ENCODE data around the gene CTNNA3.
"Not testable (repeated sequence)": the region's sequence is repeated elsewhere in the genome, so short reads cannot be mapped to it uniquely, and the experiment has no call there.

CTNNA3 gene

GRCh38 chr10:66366163-66366562, 1329.8 kb downstream of the CTNNA3 start:
- no peaks in the 10 kb centered on the region for H3K27me3 ChIP-seq
- no peaks in the 10 kb centered on the region for H3K4me1 ChIP-seq (ENCODE audit: control insufficient read depth in 1 of 2, insufficient read depth in 1 of 2, low read depth in 1 of 2, low read length in 1 of 2)
- no peak overlapping the region for H3K27ac ChIP-seq
- H3K4me3 ChIP-seq (ENCODE audit: low read depth in 1 of 2, low read length in 1 of 2), result no peak overlapping the region
- no peaks in the 10 kb centered on the region for H3K36me3 ChIP-seq
- no peak for TF ChIP-seq CTCF (IDR thresholded peaks at IDR 0.05)
- H3K9me3 ChIP-seq, result no peaks in the 10 kb centered on the region

GRCh38 chr10:66365686-66366085, 1330.3 kb downstream of the CTNNA3 start:
- H3K9me3 ChIP-seq, result no peaks in the 10 kb centered on the region
- H3K4me3 ChIP-seq (ENCODE audit: low read depth in 1 of 2, low read length in 1 of 2), result no peak overlapping the region
- no peaks in the 10 kb centered on the region for H3K36me3 ChIP-seq
- H3K27ac ChIP-seq, result no peak overlapping the region
- H3K27me3 ChIP-seq, result no peaks in the 10 kb centered on the region
- no peaks in the 10 kb centered on the region for H3K4me1 ChIP-seq (ENCODE audit: control insufficient read depth in 1 of 2, insufficient read depth in 1 of 2, low read depth in 1 of 2, low read length in 1 of 2)
- no peak for TF ChIP-seq CTCF (IDR thresholded peaks at IDR 0.05)

GRCh38 chr10:66362522-66362921, 1333.5 kb downstream of the CTNNA3 start:
- Histone ChIP-seq H3K27ac (no peak overlapping the region), H3K36me3 (no peaks in the 10 kb centered on the region), H3K4me1 (ENCODE audit: control insufficient read depth in 1 of 2, insufficient read depth in 1 of 2, low read depth in 1 of 2, low read length in 1 of 2) (no peaks in the 10 kb centered on the region), H3K4me3 (ENCODE audit: low read depth in 1 of 2, low read length in 1 of 2) (no peak overlapping the region), H3K9me3 (no peaks in the 10 kb centered on the region), H3K27me3 (no peaks in the 10 kb centered on the region)
- no peak for TF ChIP-seq CTCF (IDR thresholded peaks at IDR 0.05)

- H3K9me3 ChIP-seq; H3K36me3 ChIP-seq; H3K4me3 ChIP-seq (ENCODE audit: low read depth in 1 of 2, low read length in 1 of 2); H3K27ac ChIP-seq; H3K4me1 ChIP-seq (ENCODE audit: control insufficient read depth in 1 of 2, insufficient read depth in 1 of 2, low read depth in 1 of 2, low read length in 1 of 2); H3K27me3 ChIP-seq: not testable (repeated sequence)
Measured at GRCh38 chr10:66353822-66354221, 1342.2 kb downstream of the CTNNA3 start.

GRCh38 chr10:66353422-66353821, 1342.6 kb downstream of the CTNNA3 start:
- H3K4me3 ChIP-seq (ENCODE audit: low read depth in 1 of 2, low read length in 1 of 2), result no peak overlapping the region
- H3K27ac ChIP-seq, result no peak overlapping the region
- no peak for TF ChIP-seq CTCF (IDR thresholded peaks at IDR 0.05)
- H3K4me1 ChIP-seq (ENCODE audit: control insufficient read depth in 1 of 2, insufficient read depth in 1 of 2, low read depth in 1 of 2, low read length in 1 of 2), result no peaks in the 10 kb centered on the region
- no peaks in the 10 kb centered on the region for H3K27me3 ChIP-seq
- no peaks in the 10 kb centered on the region for H3K36me3 ChIP-seq
- no peaks in the 10 kb centered on the region for H3K9me3 ChIP-seq

- Histone ChIP-seq H3K4me3 (ENCODE audit: low read depth in 1 of 2, low read length in 1 of 2) (no peak overlapping the region), H3K27ac (no peak overlapping the region), H3K4me1 (ENCODE audit: control insufficient read depth in 1 of 2, insufficient read depth in 1 of 2, low read depth in 1 of 2, low read length in 1 of 2) (no peaks in the 10 kb centered on the region), H3K9me3 (no peaks in the 10 kb centered on the region), H3K36me3 (no peaks in the 10 kb centered on the region), H3K27me3 (no peaks in the 10 kb centered on the region)
- no peak for TF ChIP-seq CTCF (IDR thresholded peaks at IDR 0.05)
Measured at GRCh38 chr10:66350622-66351399, 1345.2 kb downstream of the CTNNA3 start.
